Lower leg skin (tissue), 3 donors: ENCODE data around the gene HBD.
"Not testable (repeated sequence)": the region's sequence is repeated elsewhere in the genome, so short reads cannot be mapped to it uniquely, and the experiment has no call there.

Experiments
- POLR2A ChIP-seq, 2 donors: fragments of 450-650 bp; IDR thresholded peaks; one replicate each; pipeline ENCODE4 v1.6.1; 2016 to 2017; ENCODE audit warnings: antibody characterized with exemption in 2 of 2, mild to moderate bottlenecking in 1 of 2, moderate library complexity in 1 of 2
- TF ChIP-seq, protein P1 (sequence below), 3 donors: fragments of 450-650 bp; IDR thresholded peaks; one replicate each; pipeline ENCODE4 v1.5.1; 2016; ENCODE audit warnings: antibody characterized with exemption in 3 of 3, mild to moderate bottlenecking in 3 of 3, moderate library complexity in 2 of 3

DNA sequence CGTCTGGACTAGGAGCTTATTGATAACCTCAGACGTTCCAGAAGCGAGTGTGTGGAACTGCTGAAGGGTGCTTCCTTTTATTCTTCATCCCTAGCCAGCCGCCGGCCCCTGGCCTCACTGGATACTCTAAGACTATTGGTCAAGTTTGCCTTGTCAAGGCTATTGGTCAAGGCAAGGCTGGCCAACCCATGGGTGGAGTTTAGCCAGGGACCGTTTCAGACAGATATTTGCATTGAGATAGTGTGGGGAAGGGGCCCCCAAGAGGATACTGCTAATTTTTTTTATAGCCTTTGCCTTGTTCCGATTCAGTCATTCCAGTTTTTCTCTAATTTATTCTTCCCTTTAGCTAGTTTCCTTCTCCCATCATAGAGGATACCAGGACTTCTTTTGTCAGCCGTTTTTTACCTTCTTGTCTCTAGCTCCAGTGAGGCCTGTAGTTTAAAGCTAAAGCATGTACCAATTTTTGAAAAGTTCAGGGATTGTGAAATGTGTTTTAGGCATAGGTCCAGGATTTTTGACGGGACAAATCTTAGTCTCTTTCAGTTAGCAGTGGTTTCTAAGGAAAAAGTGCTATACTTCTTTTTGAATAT, 15.6 kb upstream of the HBD start, which contains the start of gene HBG1:
- TF ChIP-seq, protein P1, sequence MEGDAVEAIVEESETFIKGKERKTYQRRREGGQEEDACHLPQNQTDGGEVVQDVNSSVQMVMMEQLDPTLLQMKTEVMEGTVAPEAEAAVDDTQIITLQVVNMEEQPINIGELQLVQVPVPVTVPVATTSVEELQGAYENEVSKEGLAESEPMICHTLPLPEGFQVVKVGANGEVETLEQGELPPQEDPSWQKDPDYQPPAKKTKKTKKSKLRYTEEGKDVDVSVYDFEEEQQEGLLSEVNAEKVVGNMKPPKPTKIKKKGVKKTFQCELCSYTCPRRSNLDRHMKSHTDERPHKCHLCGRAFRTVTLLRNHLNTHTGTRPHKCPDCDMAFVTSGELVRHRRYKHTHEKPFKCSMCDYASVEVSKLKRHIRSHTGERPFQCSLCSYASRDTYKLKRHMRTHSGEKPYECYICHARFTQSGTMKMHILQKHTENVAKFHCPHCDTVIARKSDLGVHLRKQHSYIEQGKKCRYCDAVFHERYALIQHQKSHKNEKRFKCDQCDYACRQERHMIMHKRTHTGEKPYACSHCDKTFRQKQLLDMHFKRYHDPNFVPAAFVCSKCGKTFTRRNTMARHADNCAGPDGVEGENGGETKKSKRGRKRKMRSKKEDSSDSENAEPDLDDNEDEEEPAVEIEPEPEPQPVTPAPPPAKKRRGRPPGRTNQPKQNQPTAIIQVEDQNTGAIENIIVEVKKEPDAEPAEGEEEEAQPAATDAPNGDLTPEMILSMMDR (IDR thresholded peaks at IDR 0.05), result not testable (repeated sequence)
- not testable (repeated sequence) for TF ChIP-seq POLR2A (IDR thresholded peaks at IDR 0.05)
